ENCODE results near the gene DOK5.

The DOK5 gene

GRCh38 chr20:54698373-54698772 lies 223.0 kb downstream of the DOK5 start:
- no peak for DNase-seq (ENCODE audit: low spot score)
